H1 (cell line): ENCODE results near the gene ITGB7. TPM values are rescaled to one million over a fixed set of nuclear protein-coding genes. Genes with fewer than 3 reads are reported as not detected.

Experiments used
- CTCF ChIA-PET: fragments of 300-600 bp; sonication (Branson Sonifier 250); formaldehyde crosslinking; loops from one replicate; lab custom pipeline; 2021; ENCODE audit not compliant: partially characterized antibody; lab: Charles Lee
- POLR2A ChIA-PET: fragments of 300-600 bp; sonication (Branson Sonifier 250); formaldehyde crosslinking; loops from one replicate; lab custom pipeline; 2021; ENCODE audit warnings: inconsistent platforms; ENCODE audit not compliant: partially characterized antibody; lab: Charles Lee
- DNase-seq, 2 experiments: peaks; one replicate each; pipeline versions ENCODE4 v3.0.0 to v3.0.0-alpha.2; 2010 to 2022; ENCODE audit warnings: low spot score in 2 of 2, low read depth in 1 of 2, mixed read lengths in 1 of 2
- FAIRE-seq: peaks from 2 replicates; lab custom pipeline; 2011; peaks lifted over from hg19 to GRCh38; lab: Jason Lieb, UNC
- H2AFZ ChIP-seq: 2 replicates; pipeline ENCODE4 v1.8.1; 2012; ENCODE audit warnings: low read length, inconsistent platforms
- H2AK5ac ChIP-seq: 2 replicates; pipeline ENCODE4 v1.6.1; 2013; ENCODE audit warnings: low read depth, low read length
- H2BK120ac ChIP-seq: replicated peaks from 2 replicates; pipeline ENCODE3; 2013; ENCODE audit warnings: low read depth, low read length, inconsistent platforms
- H2BK12ac ChIP-seq: 2 replicates; pipeline ENCODE4 v1.6.1; 2013; ENCODE audit warnings: low read depth, low read length
- H2BK15ac ChIP-seq: 2 replicates; pipeline ENCODE4 v1.6.1; 2013; ENCODE audit warnings: low read length
- H2BK20ac ChIP-seq: 2 replicates; pipeline ENCODE4 v1.6.1; 2013; ENCODE audit warnings: low read length
- H2BK5ac ChIP-seq: 2 replicates; pipeline ENCODE4 v1.6.1; 2013; ENCODE audit warnings: low read depth, low read length
- H3K14ac ChIP-seq: 2 replicates; pipeline ENCODE4 v1.6.1; 2013; ENCODE audit warnings: inconsistent platforms; ENCODE audit not compliant: insufficient read length
- H3K18ac ChIP-seq: 2 replicates; pipeline ENCODE4 v1.6.1; 2013; ENCODE audit warnings: low read length; ENCODE audit errors: extremely low read depth
- H3K23ac ChIP-seq: 2 replicates; pipeline ENCODE4 v1.6.1; 2013; ENCODE audit warnings: inconsistent platforms; ENCODE audit not compliant: insufficient read length
- H3K23me2 ChIP-seq: 2 replicates; pipeline ENCODE4 v1.6.1; 2013; ENCODE audit warnings: low read depth, low read length
- H3K27ac ChIP-seq: 2 replicates; pipeline ENCODE4 v1.6.1; 2011; ENCODE audit warnings: low read depth, low read length, inconsistent platforms
- H3K27me3 ChIP-seq, 4 experiments: replicated peaks in 1 of 4; 1 replicate in 1 of 4; 2 replicates in 3 of 4; pipeline versions ENCODE4 v1.6.1 to v1.8.1; 2011 to 2013; ENCODE audit warnings: low read length in 3 of 4, mild to moderate bottlenecking in 3 of 4, inconsistent platforms in 2 of 4, mixed read lengths in 2 of 4, moderate library complexity in 1 of 4; ENCODE audit not compliant: control insufficient read depth in 3 of 4, insufficient read depth in 3 of 4; ENCODE audit errors: extremely low read depth in 1 of 4
- H3K36me3 ChIP-seq, 4 experiments: 2 replicates each; pipeline versions ENCODE4 v1.6.1 to v1.8.1; 2011 to 2013; ENCODE audit warnings: mild to moderate bottlenecking in 4 of 4, low read length in 3 of 4, moderate library complexity in 2 of 4, control low read depth in 1 of 4, inconsistent platforms in 1 of 4; ENCODE audit not compliant: insufficient read depth in 4 of 4, control insufficient read depth in 2 of 4
- H3K4ac ChIP-seq: replicated peaks from 2 replicates; pipeline ENCODE3; 2013; ENCODE audit warnings: low read length, low read depth, mixed read lengths, inconsistent platforms; ENCODE audit not compliant: insufficient read length
- H3K4me1 ChIP-seq, 4 experiments: replicated peaks in 1 of 4; 1 replicate in 1 of 4; 2 replicates in 3 of 4; pipeline versions ENCODE4 v1.6.1 to v1.8.1; 2011 to 2013; ENCODE audit warnings: low read length in 3 of 4, inconsistent platforms in 2 of 4, mixed read lengths in 1 of 4; ENCODE audit not compliant: insufficient read depth in 4 of 4, control insufficient read depth in 3 of 4
- H3K4me2 ChIP-seq, 2 experiments: 2 replicates each; pipeline versions ENCODE4 v1.6.1 to v1.8.1; 2011 to 2013; ENCODE audit warnings: low read depth in 2 of 2, low read length in 2 of 2, control low read depth in 1 of 2, inconsistent platforms in 1 of 2, mild to moderate bottlenecking in 1 of 2; ENCODE audit not compliant: insufficient read depth in 1 of 2
- H3K4me3 ChIP-seq, 4 experiments: fragments of 200-600, 300-600 bp in 1 of 4; sonication (generic), shearing (Covaris generic), sonication (Bioruptor Twin) in 1 of 4; 2 replicates each; pipeline versions ENCODE4 v1.5.1 to v1.8.1; 2011 to 2016; ENCODE audit warnings: low read length in 4 of 4, low read depth in 3 of 4, control low read depth in 2 of 4, inconsistent platforms in 2 of 4, mild to moderate bottlenecking in 2 of 4, mixed read lengths in 1 of 4, moderate library complexity in 1 of 4; ENCODE audit not compliant: insufficient read depth in 2 of 4; ENCODE audit errors: extremely low read depth in 1 of 4
- H3K56ac ChIP-seq: replicated peaks from 2 replicates; pipeline ENCODE3; 2013; ENCODE audit warnings: low read depth, mild to moderate bottlenecking, mixed read lengths, low read length, inconsistent platforms; ENCODE audit not compliant: insufficient read length
- H3K79me1 ChIP-seq: 2 replicates; pipeline ENCODE4 v1.6.1; 2013; ENCODE audit warnings: low read depth, low read length, control low read depth
- H3K79me2 ChIP-seq, 2 experiments: 2 replicates each; pipeline versions ENCODE4 v1.6.1 to v1.8.1; 2012 to 2013; ENCODE audit warnings: low read length in 2 of 2, mild to moderate bottlenecking in 2 of 2, inconsistent platforms in 1 of 2; ENCODE audit not compliant: insufficient read depth in 2 of 2, control insufficient read depth in 1 of 2
- H3K9ac ChIP-seq, 4 experiments: replicated peaks in 1 of 4; 1 replicate in 1 of 4; 2 replicates in 3 of 4; pipeline versions ENCODE4 v1.6.1 to v1.8.1; 2011 to 2013; ENCODE audit warnings: low read depth in 3 of 4, low read length in 3 of 4, control low read depth in 2 of 4, mild to moderate bottlenecking in 2 of 4, moderate library complexity in 2 of 4, inconsistent platforms in 1 of 4; ENCODE audit errors: extremely low read depth in 1 of 4
- H3K9me3 ChIP-seq, 2 experiments: 2 replicates each; pipeline versions ENCODE4 v1.6.1 to v1.8.1; 2012 to 2013; ENCODE audit warnings: mild to moderate bottlenecking in 2 of 2, moderate library complexity in 2 of 2, control low read depth in 1 of 2, inconsistent platforms in 1 of 2, low read depth in 1 of 2, low read length in 1 of 2, mixed read lengths in 1 of 2; ENCODE audit not compliant: insufficient read depth in 2 of 2
- H4K20me1 ChIP-seq, 2 experiments: replicated peaks in 1 of 2; 2 replicates each; pipeline versions ENCODE3 to v1.8.1; 2011 to 2013; ENCODE audit warnings: inconsistent platforms in 2 of 2, low read length in 2 of 2, mild to moderate bottlenecking in 1 of 2; ENCODE audit not compliant: insufficient read depth in 2 of 2, control insufficient read depth in 1 of 2
- H4K5ac ChIP-seq: 2 replicates; pipeline ENCODE4 v1.6.1; 2013; ENCODE audit warnings: low read length, low read depth, mixed read lengths, inconsistent platforms; ENCODE audit not compliant: insufficient read length
- H4K8ac ChIP-seq: 2 replicates; pipeline ENCODE4 v1.8.0; 2013; ENCODE audit warnings: mild to moderate bottlenecking, moderate library complexity, low read length, inconsistent platforms; ENCODE audit not compliant: insufficient read depth; ENCODE audit errors: extremely low read depth
- H4K91ac ChIP-seq: replicated peaks from 2 replicates; pipeline ENCODE3; 2013; ENCODE audit warnings: low read length, mixed read lengths, inconsistent platforms; ENCODE audit not compliant: insufficient read length
- ASH2L ChIP-seq: fragments of 200-600, 300-600 bp; sonication (generic); IDR thresholded peaks from one replicate; pipeline ENCODE4 v1.7.1; 2017; ENCODE audit warnings: low read length
- CBX8 ChIP-seq: fragments of 300-800, 300-1000 bp; sonication (generic); IDR thresholded peaks from 2 replicates; pipeline ENCODE4 v1.7.1; 2016; ENCODE audit warnings: low read depth, low read length, borderline replicate concordance
- CTBP2 ChIP-seq: IDR thresholded peaks from 2 replicates; pipeline ENCODE4 v1.7.0; 2011; ENCODE audit warnings: borderline replicate concordance, mild to moderate bottlenecking, moderate library complexity, mixed read lengths, low read length; ENCODE audit not compliant: insufficient read depth, insufficient read length
- TEAD4 ChIP-seq: IDR thresholded peaks from 2 replicates; pipeline ENCODE4 v1.6.1; 2012; ENCODE audit warnings: low read depth, low read length, inconsistent platforms, mixed read lengths
- WGBS, 2 experiments: shearing (Covaris generic) in 1 of 2; methylation state at CpG; one replicate each; pipeline versions ENCODE4 v1.1.6 to v1.1.7; 2013 to 2015; ENCODE audit warnings: low lambda C conversion rate in 2 of 2, mixed read lengths in 2 of 2, inconsistent platforms in 1 of 2, low coverage in 1 of 2, missing lambda C conversion rate in 1 of 2; ENCODE audit not compliant: insufficient replicate concordance in 2 of 2, insufficient coverage in 1 of 2, insufficient read length in 1 of 2; ENCODE audit errors: extremely low coverage in 1 of 2, missing lambda C conversion rate in 1 of 2; 5-methylcytosine and 5-hydroxymethylcytosine counted together
- polyA plus RNA-seq, 7 experiments: library from polyadenylated mRNA; depleted of rRNA in 3 of 7; stranded (reverse) in 5 of 7; unstranded in 2 of 7; fragments of >200 nt in 5 of 7; fragments of 200-250 nt in 2 of 7; gene quantifications; 1 replicate in 5 of 7; 2 replicates in 1 of 7; 4 replicates in 1 of 7; pipeline versions ENCODE4 v1.2.1 to v1.2.3, GENCODE V29; 2011 to 2013; ENCODE audit warnings: missing spikeins in 2 of 7, mixed read lengths in 2 of 7
- total RNA-seq: library from RNA; stranded (reverse); fragmentation: NEBNext Ultra II Directional; extraction: Animal tissue kit (Norgen Biotek cat#: 25700); gene quantifications from 2 replicates; pipeline ENCODE4 v1.2.1, GENCODE V29; 2021
- TF ChIP-seq, protein P1 (sequence below): IDR thresholded peaks from 2 replicates; pipeline ENCODE4 v1.6.1; 2011; ENCODE audit warnings: low read depth, mild to moderate bottlenecking, low read length; ENCODE audit not compliant: insufficient read depth

The ITGB7 gene
- total and polyA plus RNA-seq, 2 of the 8 experiments (the other 6 are each of a cell fraction or from before 2014, with no cell fraction given), result 0.35 to 0.54 TPM

DNA sequence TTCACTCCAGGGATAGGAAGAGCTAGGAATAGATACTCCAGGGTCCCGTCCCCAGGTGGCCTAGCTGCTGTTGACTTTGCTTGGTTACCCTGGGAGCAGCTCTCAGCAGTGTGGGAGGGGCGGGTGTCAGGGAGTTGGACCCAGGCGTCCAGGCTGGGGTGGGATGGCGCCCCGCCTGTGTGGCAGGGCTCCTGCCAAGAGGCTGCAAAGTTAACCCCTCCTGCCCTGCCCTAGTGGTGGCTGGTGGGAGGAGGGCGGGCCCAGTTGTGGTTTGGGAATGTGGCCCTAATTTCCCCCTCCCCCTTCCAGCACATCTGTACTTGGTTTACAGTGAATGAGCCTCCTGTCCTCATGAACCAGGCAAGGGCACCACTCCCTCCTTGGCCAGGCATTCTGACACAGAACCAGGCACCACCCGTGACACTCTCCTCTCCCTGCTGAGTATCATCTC is 26.6 kb upstream of the ITGB7 start:
- H2BK12ac ChIP-seq, result peak overlapping the region; percentile 100
- peaks cover 11% of the 10 kb centered on the region; the same call in 1 of the 2 replicates for H3K23me2 ChIP-seq
- peaks cover 0 to 13% of the 10 kb centered on the region in 2 experiments; a peak in 1 of 4 replicates for H3K79me2 ChIP-seq
- H3K9me3 ChIP-seq, result no peaks in the 10 kb centered on the region
- TF ChIP-seq, protein P1, sequence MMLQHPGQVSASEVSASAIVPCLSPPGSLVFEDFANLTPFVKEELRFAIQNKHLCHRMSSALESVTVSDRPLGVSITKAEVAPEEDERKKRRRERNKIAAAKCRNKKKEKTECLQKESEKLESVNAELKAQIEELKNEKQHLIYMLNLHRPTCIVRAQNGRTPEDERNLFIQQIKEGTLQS, result no peak
- TF ChIP-seq TEAD4, result peak; percentile 50
- no peak for TF ChIP-seq CBX8
- no peak for TF ChIP-seq CTBP2
- peak; percentile 30 for TF ChIP-seq ASH2L
- no peak overlapping the region for H3K14ac ChIP-seq
- H2AFZ ChIP-seq, result no peak overlapping the region
- H3K23ac ChIP-seq, result no peak overlapping the region
- peak overlapping the region; percentile 78 for H4K91ac ChIP-seq
- FAIRE-seq (no peak), DNase-seq (no peak)
- H3K27me3 ChIP-seq, result no peaks in the 10 kb centered on the region
- peak overlapping the region; percentile 76 for H2BK120ac ChIP-seq
- H3K9ac ChIP-seq, result peak overlapping the region in 2 of 4 experiments; percentile 28 to 38; a peak in 3 of 7 replicates
- ChIA-PET POLR2A (interaction anchor here (0.7 to 12.4 kb wide), 10 partner anchors 14 to 227 kb away, joined by 3 to 151 read pairs (median 4); partner anchors contain the start of genes EIF4B, ESPL1 and PFDN5), CTCF (interaction anchor here (0.8 to 23.5 kb wide), 13 partner anchors 8 to 186 kb away, joined by 3 to 535 read pairs (median 6); partner anchors contain the start of genes CSAD, ESPL1 and ITGB7)
- peak overlapping the region; percentile 97 for H2BK20ac ChIP-seq
- H3K79me1 ChIP-seq, result no peaks in the 10 kb centered on the region
- no peak overlapping the region for H3K56ac ChIP-seq
- peak overlapping the region; percentile 93; the same call in 1 of the 2 replicates for H2BK5ac ChIP-seq
- peak overlapping the region; percentile 40; the same call in 1 of the 2 replicates for H4K8ac ChIP-seq
- H4K5ac ChIP-seq, result peak overlapping the region; percentile 45
- peak overlapping the region; percentile 99 for H3K18ac ChIP-seq
- WGBS, 2 experiments, result 23% methylated on average over 7 of the region's 7 CpGs; no CpG with 5 or more reads in 1 of the 2 experiments
- no peaks in the 10 kb centered on the region for H3K36me3 ChIP-seq
- H3K4ac ChIP-seq, result peak overlapping the region; percentile 76
- H3K4me2 ChIP-seq, result peak overlapping the region; percentile 71 to 92
- peak overlapping the region; percentile 99 for H2BK15ac ChIP-seq
- 0 out of 2 replicates have a peak overlapping the region, but pooled peaks have one; percentile 40 for H3K27ac ChIP-seq
- H4K20me1 ChIP-seq, result no peaks in the 10 kb centered on the region
- H3K4me1 ChIP-seq, result peaks cover 31 to 62% (median 46%) of the 10 kb centered on the region in 4 experiments
- H3K4me3 ChIP-seq, result peak overlapping the region in 3 of 4 experiments; percentile 37 to 59 (median 42); a peak in 6 of 8 replicates
- H2AK5ac ChIP-seq, result peak overlapping the region; percentile 82
